MM.1S (cell line): Measurements from ENCODE around the gene IL23R.

Experiments used
- CTCF ChIP-seq: fragments of 300-600 bp; sonication (generic); IDR thresholded peaks from 2 replicates; pipeline ENCODE4 v1.5.1; 2016; ENCODE audit warnings: antibody characterized with exemption, low read length, mixed read lengths
- EZH2 ChIP-seq: fragments of 300-600 bp; sonication (generic); optimal IDR thresholded peaks from 2 replicates; pipeline ENCODE3; 2017; ENCODE audit warnings: low read depth, mild to moderate bottlenecking, antibody characterized with exemption, low read length, mixed read lengths

DNA sequence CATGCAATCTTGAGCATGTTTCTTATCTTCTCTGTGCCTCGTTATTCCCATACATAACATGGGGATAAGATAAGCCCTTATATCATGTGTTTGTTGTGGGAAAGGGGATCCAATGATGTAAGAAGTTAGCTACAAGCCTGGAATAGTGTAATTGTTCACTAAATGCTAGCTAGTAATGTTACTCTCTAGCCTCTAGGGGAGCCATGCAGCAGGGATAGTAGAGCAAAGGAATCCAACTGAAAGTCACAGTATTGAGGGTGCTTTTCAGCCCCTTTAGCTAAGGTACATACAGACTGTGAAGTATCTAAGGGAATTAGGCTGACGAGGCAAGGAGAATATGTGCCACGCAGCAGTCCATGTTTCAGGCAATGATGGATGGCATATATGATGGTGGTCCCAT lies 46.9 kb downstream of the IL23R start:
- TF ChIP-seq CTCF (peak; percentile 58), EZH2 (no peak)
